Vagina (tissue), 2 donors: Measurements from ENCODE around the gene FNDC10.

Experiments
- POLR2AphosphoS5 ChIP-seq, 2 donors: sonication (generic); formaldehyde crosslinking; IDR thresholded peaks; one replicate each; pipeline ENCODE4 v1.9.0; 2017; ENCODE audit warnings: antibody characterized with exemption in 2 of 2, mild to moderate bottlenecking in 2 of 2, low read depth in 1 of 2; ENCODE audit not compliant: insufficient read depth in 1 of 2
- TF ChIP-seq, protein P1 (sequence below), 3 experiments: fragments of 450-650 bp in 2 of 3; fragments of 200-600 bp in 1 of 3; sonication (generic) in 1 of 3; IDR thresholded peaks; one replicate each; pipeline ENCODE4 v1.5.1; 2017 to 2019; ENCODE audit warnings: antibody characterized with exemption in 3 of 3, mild to moderate bottlenecking in 2 of 3, moderate library complexity in 2 of 3

DNA sequence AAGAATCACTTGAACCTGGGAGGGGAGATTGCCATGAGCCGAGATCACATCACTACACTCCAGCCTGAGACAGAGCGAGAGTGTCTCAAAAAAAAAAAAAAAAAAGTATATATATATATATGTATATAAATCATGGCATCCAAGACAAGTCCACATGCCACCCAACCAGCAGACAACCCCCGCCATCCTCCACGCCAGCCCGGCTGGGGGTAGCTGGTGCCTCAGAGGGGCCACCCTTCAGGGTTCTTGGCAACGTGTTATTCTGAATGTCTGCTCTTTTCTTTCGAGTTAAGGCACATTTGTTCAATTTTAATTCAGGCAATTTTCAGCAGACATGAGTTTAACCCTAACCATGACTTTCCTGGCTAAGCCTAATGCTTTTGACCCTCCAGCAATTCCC lies 49.8 kb downstream of the FNDC10 start:
- TF ChIP-seq, protein P1, sequence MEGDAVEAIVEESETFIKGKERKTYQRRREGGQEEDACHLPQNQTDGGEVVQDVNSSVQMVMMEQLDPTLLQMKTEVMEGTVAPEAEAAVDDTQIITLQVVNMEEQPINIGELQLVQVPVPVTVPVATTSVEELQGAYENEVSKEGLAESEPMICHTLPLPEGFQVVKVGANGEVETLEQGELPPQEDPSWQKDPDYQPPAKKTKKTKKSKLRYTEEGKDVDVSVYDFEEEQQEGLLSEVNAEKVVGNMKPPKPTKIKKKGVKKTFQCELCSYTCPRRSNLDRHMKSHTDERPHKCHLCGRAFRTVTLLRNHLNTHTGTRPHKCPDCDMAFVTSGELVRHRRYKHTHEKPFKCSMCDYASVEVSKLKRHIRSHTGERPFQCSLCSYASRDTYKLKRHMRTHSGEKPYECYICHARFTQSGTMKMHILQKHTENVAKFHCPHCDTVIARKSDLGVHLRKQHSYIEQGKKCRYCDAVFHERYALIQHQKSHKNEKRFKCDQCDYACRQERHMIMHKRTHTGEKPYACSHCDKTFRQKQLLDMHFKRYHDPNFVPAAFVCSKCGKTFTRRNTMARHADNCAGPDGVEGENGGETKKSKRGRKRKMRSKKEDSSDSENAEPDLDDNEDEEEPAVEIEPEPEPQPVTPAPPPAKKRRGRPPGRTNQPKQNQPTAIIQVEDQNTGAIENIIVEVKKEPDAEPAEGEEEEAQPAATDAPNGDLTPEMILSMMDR (IDR thresholded peaks at IDR 0.05), result no peak
- TF ChIP-seq POLR2AphosphoS5 (IDR thresholded peaks at IDR 0.05; ENCODE audit: insufficient read depth in 1 of 2, low read depth in 1 of 2), result no peak
